Amniotic stem cell (primary cell): ENCODE results near the gene TUSC2.

Source experiments
- DNase-seq: peaks from one replicate; lab custom pipeline; 2025; lab: John Stamatoyannopoulos, UW

TUSC2 gene

GRCh38 chr3:50327943-50328691, at the start of gene TUSC2:
TUSC2 (minus strand) TSS chr3:50328223; CDS start chr3:50328099, 124 bp downstream.
- peak; percentile 96 for DNase-seq

- no peak for DNase-seq
Observed at GRCh38 chr3:50375258-50375931, 47.4 kb upstream of the TUSC2 start.

GRCh38 chr3:50374363-50375257, 46.6 kb upstream of the TUSC2 start:
- no peak for DNase-seq

- no peak for DNase-seq
Observed at GRCh38 chr3:50373146-50374051, 45.4 kb upstream of the TUSC2 start.

- no peak for DNase-seq
Observed at GRCh38 chr3:50372349-50372748, 44.3 kb upstream of the TUSC2 start.

GRCh38 chr3:50371133-50371685, 43.2 kb upstream of the TUSC2 start:
- DNase-seq: no peak

GRCh38 chr3:50370594-50370993, 42.6 kb upstream of the TUSC2 start:
- DNase-seq: no peak

- no peak for DNase-seq
Observed at GRCh38 chr3:50369012-50369670, 41.1 kb upstream of the TUSC2 start.

- DNase-seq: no peak
Observed at GRCh38 chr3:50365842-50366220, 37.8 kb upstream of the TUSC2 start.

- no peak for DNase-seq
Observed at GRCh38 chr3:50365080-50365841, 37.2 kb upstream of the TUSC2 start.

- DNase-seq: no peak
Observed at GRCh38 chr3:50364573-50365079, 36.6 kb upstream of the TUSC2 start.

- DNase-seq: no peak
Observed at GRCh38 chr3:50359760-50360110, 31.7 kb upstream of the TUSC2 start.

- DNase-seq: peak; percentile 95
Observed at GRCh38 chr3:50358911-50359759, 31.1 kb upstream of the TUSC2 start, which contains the start of gene TMEM115. TMEM115 (minus strand) TSS chr3:50359521; CDS start chr3:50359063, 458 bp downstream.

- no peak for DNase-seq
Observed at GRCh38 chr3:50358355-50358910, 30.4 kb upstream of the TUSC2 start.

- no peak for DNase-seq
Observed at GRCh38 chr3:50357481-50357880, 29.5 kb upstream of the TUSC2 start.

- no peak for DNase-seq
Observed at GRCh38 chr3:50356553-50356952, 28.5 kb upstream of the TUSC2 start.

GRCh38 chr3:50355829-50356552, 28.0 kb upstream of the TUSC2 start:
- no peak for DNase-seq

GRCh38 chr3:50354850-50355249, 26.8 kb upstream of the TUSC2 start:
- DNase-seq: no peak
